Raji (cell line): ENCODE measurements around the gene SUMO1.

Source experiments
- POLR2A ChIP-seq: IDR thresholded peaks from 2 replicates; pipeline ENCODE4 v1.6.1; 2011; ENCODE audit warnings: low read depth, low read length, control low read depth; ENCODE audit not compliant: insufficient read depth

SUMO1 gene

DNA sequence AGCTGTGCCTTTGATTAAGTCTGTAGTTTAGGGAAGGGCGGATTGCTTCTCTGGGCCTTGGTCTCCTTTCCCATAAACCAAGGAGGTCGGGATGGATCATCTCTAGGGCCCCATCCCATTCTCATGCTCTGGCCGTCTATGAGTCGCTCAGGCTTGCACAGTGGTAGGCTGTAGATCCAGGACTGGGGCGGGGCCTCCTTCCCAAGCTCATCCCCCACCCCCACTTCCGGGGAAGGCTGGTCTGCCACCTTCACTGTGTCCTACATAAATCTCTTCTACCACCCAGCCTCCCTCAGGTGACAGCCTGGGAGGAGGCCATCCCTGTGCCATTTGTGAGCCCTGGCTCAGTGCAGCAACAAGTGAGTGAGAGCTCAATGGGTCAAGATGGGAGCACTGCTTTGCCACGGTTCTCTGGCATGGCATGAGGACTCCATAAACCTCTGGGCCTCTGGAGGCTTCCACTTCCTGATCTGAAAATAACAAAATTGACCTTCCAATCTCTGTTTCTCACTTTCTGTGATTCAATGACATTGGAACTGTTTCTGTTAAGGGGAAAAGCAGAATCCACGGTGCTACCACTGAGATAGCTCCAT lies 68.5 kb downstream of the SUMO1 start:
- no peak for TF ChIP-seq POLR2A

DNA sequence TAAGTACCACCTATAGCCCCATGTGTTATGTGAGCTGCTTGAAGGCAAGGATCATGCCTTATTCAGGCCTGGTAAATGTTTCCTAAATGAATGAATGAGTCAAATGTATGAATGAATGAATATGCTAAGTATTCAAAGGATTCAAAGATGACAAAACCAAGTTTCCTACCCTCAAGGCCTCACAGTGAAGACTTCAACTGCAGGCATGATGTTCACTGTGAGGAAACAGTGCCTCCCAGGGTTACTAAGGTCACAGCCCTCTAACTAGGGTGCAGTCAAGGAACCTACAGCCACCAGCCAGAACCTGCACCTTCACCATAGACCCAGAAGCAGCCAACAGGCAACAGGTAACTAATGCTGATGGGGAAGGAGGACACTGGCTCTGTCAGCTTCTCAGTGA lies 69.3 kb downstream of the SUMO1 start:
- no peak for TF ChIP-seq POLR2A

DNA sequence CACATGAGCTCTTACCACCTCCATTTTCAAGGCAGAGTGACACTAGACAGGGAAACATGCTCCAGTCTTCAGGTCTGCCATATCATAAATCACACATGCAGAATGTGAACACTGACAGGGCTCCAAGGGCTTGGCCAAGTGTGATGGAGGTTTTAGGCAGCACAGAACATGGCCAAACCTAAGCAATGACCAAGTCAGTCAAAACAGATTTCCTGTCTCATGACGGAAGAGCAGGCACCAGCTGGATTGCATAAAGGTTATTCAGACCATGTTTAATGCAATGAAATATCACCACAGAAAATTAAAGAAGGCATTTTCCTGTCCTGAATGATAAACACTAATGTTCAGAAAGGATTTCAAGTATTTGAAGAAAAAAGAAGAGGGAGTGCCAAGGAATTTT lies 72.5 kb downstream of the SUMO1 start:
- TF ChIP-seq POLR2A = no peak

DNA sequence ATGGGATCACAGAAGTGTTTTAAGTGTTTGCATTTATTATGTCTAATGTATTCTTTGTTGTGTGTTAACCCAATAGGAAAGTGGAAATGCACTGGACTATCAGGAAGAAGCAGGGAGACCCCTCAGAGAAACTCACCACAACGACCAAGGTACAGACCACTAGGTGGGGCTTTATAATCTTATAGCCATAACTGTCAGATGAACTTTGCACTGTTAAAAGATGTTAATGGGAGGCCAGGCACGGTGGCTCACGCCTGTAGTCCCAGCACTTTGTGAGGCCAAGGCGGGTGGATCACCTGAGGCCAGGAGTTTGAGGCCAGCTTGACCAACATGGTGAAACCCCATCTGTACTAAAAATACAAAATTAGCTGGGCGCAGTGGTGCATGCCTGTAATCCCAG lies 73.2 kb downstream of the SUMO1 start:
- no peak for TF ChIP-seq POLR2A

DNA sequence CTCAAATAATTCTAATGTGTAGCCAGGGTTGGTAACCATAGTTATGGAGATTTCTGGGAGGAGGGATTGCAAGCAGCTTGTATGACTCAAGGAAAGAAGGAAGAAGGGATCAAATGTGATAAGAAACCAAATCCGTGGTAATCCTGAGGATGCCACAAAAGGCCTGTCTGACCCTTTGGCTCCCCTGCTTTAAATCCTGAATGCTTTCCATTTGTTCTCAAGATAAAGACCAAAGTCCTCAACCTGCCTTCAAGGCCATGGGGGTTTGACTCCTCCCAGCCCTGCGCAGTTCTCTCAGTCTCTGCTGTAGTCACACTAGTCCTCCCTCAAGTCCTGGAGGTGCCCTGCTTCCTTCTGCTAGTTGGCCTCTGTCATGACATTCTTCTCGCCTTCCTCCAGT lies 74.0 kb downstream of the SUMO1 start:
- no peak for TF ChIP-seq POLR2A

DNA sequence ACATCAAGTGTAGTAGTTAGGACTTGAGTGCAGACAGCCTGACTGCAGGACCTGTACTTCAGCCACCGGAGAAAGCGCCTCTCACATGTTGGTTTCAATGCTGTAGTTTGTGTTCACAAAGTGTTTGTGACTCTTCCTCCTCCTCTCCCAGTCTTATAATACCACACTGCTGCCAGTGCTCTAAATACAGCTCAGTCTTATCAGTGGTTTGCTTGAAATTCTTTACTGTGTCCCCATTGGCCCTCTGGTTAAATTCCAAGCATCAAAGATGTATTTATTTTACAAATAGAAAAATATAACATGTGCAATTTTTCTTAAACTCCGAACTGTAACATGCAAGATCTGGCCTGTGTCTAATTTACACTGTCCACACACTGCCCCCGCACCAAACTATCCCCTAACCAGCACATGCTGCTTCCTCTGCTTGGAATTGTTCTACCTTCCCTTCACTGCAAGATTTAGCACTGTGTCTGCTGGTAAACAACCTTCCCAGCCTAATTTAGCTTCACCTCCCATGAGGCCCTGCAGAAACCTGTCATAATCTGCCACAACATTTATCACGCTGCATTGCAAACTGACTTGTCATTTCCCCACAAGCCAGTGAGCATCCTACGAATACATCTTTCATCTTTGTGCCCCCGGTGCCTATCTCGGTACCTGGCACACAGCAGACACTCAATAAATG lies 77.1 kb downstream of the SUMO1 start:
- TF ChIP-seq POLR2A = no peak

DNA sequence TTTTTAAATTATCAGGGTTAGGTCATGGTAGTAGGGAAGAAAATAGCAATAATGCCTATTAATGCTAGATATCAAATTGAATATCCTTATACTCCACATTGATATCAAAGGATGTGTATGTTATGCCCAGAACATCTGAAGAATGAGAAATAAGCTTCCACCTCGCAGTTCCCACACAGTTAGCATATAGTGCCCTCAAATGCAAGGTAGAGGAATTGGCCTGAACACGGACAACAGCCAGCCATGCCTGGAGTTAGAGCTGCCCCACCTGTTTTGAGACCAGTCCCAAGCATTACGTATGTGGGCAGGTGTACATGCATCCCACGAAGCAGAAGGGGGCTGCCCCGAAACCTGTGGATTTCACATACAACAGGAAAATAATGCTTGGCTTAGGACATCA lies 79.6 kb downstream of the SUMO1 start:
- no peak for TF ChIP-seq POLR2A

DNA sequence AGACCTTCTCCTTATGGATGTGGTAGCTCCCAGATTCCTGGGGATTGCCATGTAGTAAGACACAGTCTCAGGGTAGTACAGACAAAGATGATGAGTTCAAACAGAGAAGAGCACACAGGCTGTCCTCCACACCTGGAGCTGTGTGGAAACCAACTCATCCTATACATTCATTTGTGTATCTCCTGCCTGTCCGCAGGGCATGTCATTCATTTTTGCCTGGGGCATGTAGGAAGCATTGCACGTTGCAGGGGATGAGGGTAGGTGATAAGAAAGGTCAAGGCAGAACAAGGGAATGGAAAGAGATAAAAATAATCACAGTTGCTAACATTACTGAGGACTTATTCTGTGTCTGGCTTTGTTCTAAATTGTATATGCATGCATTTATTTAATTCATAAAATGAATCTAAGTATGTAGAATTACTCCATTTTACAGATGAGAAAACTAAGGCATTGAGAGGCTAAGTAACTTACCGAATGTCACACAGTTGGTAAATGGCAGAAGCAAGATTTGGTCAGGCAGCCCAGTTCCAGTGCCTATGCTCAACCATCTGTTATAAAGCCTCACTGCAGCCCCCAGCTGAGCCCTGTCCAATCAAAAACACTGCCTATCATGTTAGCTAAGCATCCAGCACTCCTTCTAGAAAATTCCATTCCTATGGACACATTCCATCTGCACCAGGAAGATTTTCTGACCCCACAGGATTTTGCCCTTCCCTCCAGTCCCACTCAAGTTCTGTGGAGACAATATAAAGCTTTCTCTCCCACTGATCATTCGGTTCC lies 81.0 kb downstream of the SUMO1 start:
- no peak for TF ChIP-seq POLR2A
